HepG2 (cell line): ENCODE data around the gene PAXX. TPM values are rescaled to one million over a fixed set of nuclear protein-coding genes. Genes with fewer than 3 reads are reported as not detected.

Source experiments
- ATF6 ChIP-seq: sonication (generic); formaldehyde crosslinking; conservative IDR thresholded peaks from 2 replicates; pipeline ENCODE4 v1.4.0; 2020; ENCODE audit warnings: missing genetic modification reagents
- GABPB1 ChIP-seq: IDR thresholded peaks from 2 replicates; pipeline ENCODE4 v1.6.1; 2016; ENCODE audit warnings: mild to moderate bottlenecking, missing genetic modification reagents, moderate library complexity, missing compliant biosample characterization
- HNF4G ChIP-seq, 2 experiments: sonication (generic) in 1 of 2; formaldehyde crosslinking in 1 of 2; IDR thresholded peaks; 2 replicates each; pipeline versions ENCODE4 v1.4.0 to v1.6.1; 2011 to 2020; ENCODE audit warnings: borderline replicate concordance in 2 of 2, low read depth in 2 of 2, mild to moderate bottlenecking in 2 of 2, low read length in 1 of 2, missing genetic modification reagents in 1 of 2, moderate library complexity in 1 of 2
- ISX ChIP-seq: sonication (generic); formaldehyde crosslinking; conservative IDR thresholded peaks from 2 replicates; pipeline ENCODE4 v1.5.0; 2020; ENCODE audit warnings: missing genetic modification reagents
- PAXIP1 ChIP-seq: sonication (generic); formaldehyde crosslinking; conservative IDR thresholded peaks from 2 replicates; pipeline ENCODE4 v1.4.0; 2020; ENCODE audit warnings: mild to moderate bottlenecking, missing genetic modification reagents, moderate library complexity
- PRDM4 ChIP-seq: sonication (generic); formaldehyde crosslinking; IDR thresholded peaks from 2 replicates; pipeline ENCODE4 v1.9.0; 2021; ENCODE audit warnings: missing genetic modification reagents, borderline replicate concordance
- RFX5 ChIP-seq: IDR thresholded peaks from 2 replicates; pipeline ENCODE4 v1.6.1; 2011; ENCODE audit warnings: low read depth, low read length, improper control_type of control experiment
- RXRB ChIP-seq: IDR thresholded peaks from 2 replicates; pipeline ENCODE4 v1.6.1; 2016; ENCODE audit warnings: borderline replicate concordance, missing genetic modification reagents, missing compliant biosample characterization
- SP1 ChIP-seq, 2 experiments: fragments of 450-650 bp in 1 of 2; sonication (generic) in 1 of 2; formaldehyde crosslinking in 1 of 2; IDR thresholded peaks; 2 replicates each; pipeline versions ENCODE4 v1.4.0 to v1.6.1; 2016 to 2020; ENCODE audit warnings: missing genetic modification reagents in 1 of 2
- THRA ChIP-seq: sonication (generic); formaldehyde crosslinking; IDR thresholded peaks from 2 replicates; pipeline ENCODE4 v1.4.0; 2020; ENCODE audit warnings: missing genetic modification reagents, borderline replicate concordance
- YY1 ChIP-seq: IDR thresholded peaks from 2 replicates; pipeline ENCODE4 v1.6.1; 2011; ENCODE audit warnings: low read length, low read depth, moderate library complexity, mild to moderate bottlenecking; ENCODE audit not compliant: insufficient read depth, insufficient replicate concordance
- ZKSCAN8 ChIP-seq: IDR thresholded peaks from 2 replicates; pipeline ENCODE4 v1.6.1; 2016; ENCODE audit warnings: borderline replicate concordance, missing genetic modification reagents, missing compliant biosample characterization
- ZNF12 ChIP-seq: sonication (generic); formaldehyde crosslinking; IDR thresholded peaks from 2 replicates; pipeline ENCODE4 v1.5.0; 2020; ENCODE audit warnings: missing genetic modification reagents
- ZNF510 ChIP-seq: sonication (generic); formaldehyde crosslinking; IDR thresholded peaks from 2 replicates; pipeline ENCODE4 v1.4.0; 2020; ENCODE audit warnings: low read depth, mild to moderate bottlenecking, missing genetic modification reagents
- ZNF777 ChIP-seq: sonication (generic); formaldehyde crosslinking; IDR thresholded peaks from 2 replicates; pipeline ENCODE4 v1.4.0; 2020; ENCODE audit warnings: missing genetic modification reagents
- polyA plus RNA-seq, 8 experiments: library from polyadenylated mRNA; depleted of rRNA in 3 of 8; stranded (reverse) in 7 of 8; unstranded in 1 of 8; fragments of >200 nt; fragmentation: Illumina TruSeq in 4 of 8; extraction: Trizol in 4 of 8; gene quantifications; 2 replicates each; pipeline versions ENCODE4 v1.2.1 to v1.2.3, GENCODE V29; 2011 to 2016; ENCODE audit warnings: low read depth in 4 of 8, missing spikeins in 1 of 8, mixed read lengths in 1 of 8; ENCODE audit not compliant: insufficient read depth in 1 of 8
- total RNA-seq, 5 experiments: library from RNA; depleted of rRNA; stranded (reverse); fragments of >200 nt; fragmentation: Illumina TruSeq; extraction: Trizol; gene quantifications; 2 replicates each; pipeline ENCODE4 v1.2.3, GENCODE V29; 2016; ENCODE audit warnings: low read depth in 1 of 5

The PAXX gene
- total and polyA plus RNA-seq, 2 of the 13 experiments (the other 11 are each of a cell fraction or from before 2014, with no cell fraction given), result 14.0 to 31.9 TPM

GRCh38 chr9:136944519-136945332 is 47.5 kb upstream of the PAXX start, which contains the start of the genes C8G and FBXW5 (continued):
- TF ChIP-seq PRDM4 (CRISPR knock-in tag), result no peak
- TF ChIP-seq HNF4G (IDR thresholded peaks at IDR 0.05; ENCODE audit: borderline replicate concordance, low read depth, low read length), result peak; percentile 69; the same call in 1 of the 2 replicates
- no peak for TF ChIP-seq HNF4G (CRISPR knock-in tag; IDR thresholded peaks at IDR 0.05; ENCODE audit: borderline replicate concordance, low read depth)
- peak; percentile 87 for TF ChIP-seq YY1
- TF ChIP-seq ZNF777 (CRISPR knock-in tag), result no peak
- 0 out of 2 replicates have a peak, but pooled peaks have one; percentile 8 for TF ChIP-seq ZNF510
- TF ChIP-seq ZKSCAN8 (CRISPR knock-in tag), result peak; percentile 55; the same call in 1 of the 2 replicates
- TF ChIP-seq ZNF12 (CRISPR knock-in tag), result no peak
- TF ChIP-seq SP1 (IDR thresholded peaks at IDR 0.05), result no peak
- peak; percentile 59; the same call in 1 of the 2 replicates for TF ChIP-seq SP1 (CRISPR knock-in tag; IDR thresholded peaks at IDR 0.05)
- no peak for TF ChIP-seq RFX5
- peak; percentile 88 for TF ChIP-seq GABPB1 (CRISPR knock-in tag)
- no peak for TF ChIP-seq ATF6 (CRISPR knock-in tag)
- TF ChIP-seq RXRB (CRISPR knock-in tag), result 0 out of 2 replicates have a peak, but pooled peaks have one; percentile 29
- TF ChIP-seq PAXIP1 (CRISPR knock-in tag), result peak; percentile 89
- TF ChIP-seq THRA, result 0 out of 2 replicates have a peak, but pooled peaks have one; percentile 25
- TF ChIP-seq ISX (CRISPR knock-in tag), result no peak
